HEK293T (cell line): ENCODE measurements around the gene MATN3.

Experiments used
- BHLHE40 ChIP-seq: fragments of 450-650 bp; IDR thresholded peaks from 2 replicates; pipeline ENCODE4 v1.6.1; 2016; ENCODE audit warnings: mild to moderate bottlenecking, moderate library complexity, borderline replicate concordance
- ELF4 ChIP-seq: fragments of 450-650 bp; IDR thresholded peaks from 2 replicates; pipeline ENCODE4 v1.6.1; 2017; ENCODE audit warnings: antibody characterized with exemption
- FOXM1 ChIP-seq: fragments of 450-650 bp; IDR thresholded peaks from 2 replicates; pipeline ENCODE4 v1.6.1; 2017; ENCODE audit warnings: mild to moderate bottlenecking, borderline replicate concordance
- HDGF ChIP-seq: fragments of 450-650 bp; IDR thresholded peaks from 2 replicates; pipeline ENCODE4 v1.6.1; 2017; ENCODE audit warnings: antibody characterized with exemption, borderline replicate concordance
- NFRKB ChIP-seq: fragments of 450-650 bp; IDR thresholded peaks from 2 replicates; pipeline ENCODE4 v1.6.1; 2016; ENCODE audit warnings: mild to moderate bottlenecking, moderate library complexity
- PKNOX1 ChIP-seq: fragments of 450-650 bp; IDR thresholded peaks from 2 replicates; pipeline ENCODE4 v1.6.1; 2016
- SP1 ChIP-seq: fragments of 450-650 bp; IDR thresholded peaks from 2 replicates; pipeline ENCODE4 v1.6.1; 2017
- SUZ12 ChIP-seq: fragments of 450-650 bp; IDR thresholded peaks from 2 replicates; pipeline ENCODE4 v1.6.1; 2016; ENCODE audit warnings: mild to moderate bottlenecking
- TARDBP ChIP-seq: fragments of 450-650 bp; IDR thresholded peaks from 2 replicates; pipeline ENCODE4 v1.6.1; 2016

DNA sequence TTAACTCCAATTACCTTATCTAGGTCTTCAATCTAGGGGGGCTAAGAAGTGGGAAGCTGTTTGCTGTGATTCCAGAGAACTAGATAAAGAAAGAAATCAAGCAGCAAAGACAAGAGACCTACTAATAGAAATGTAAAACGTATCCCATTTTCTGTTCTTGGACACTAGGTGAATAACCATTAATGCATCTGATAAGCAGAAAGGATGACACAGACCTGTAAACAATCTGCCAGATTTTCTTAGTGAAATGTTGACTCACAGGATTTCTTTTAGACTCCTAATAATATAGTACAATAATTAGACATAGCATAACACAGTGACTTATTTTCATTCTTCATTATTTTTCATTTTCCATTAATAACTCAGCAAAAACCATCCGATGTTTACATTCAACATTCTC is 23.9 kb downstream of the MATN3 start:
- TF ChIP-seq BHLHE40 (no peak), NFRKB (no peak), SP1 (no peak), FOXM1 (no peak), HDGF (no peak), ELF4 (no peak), PKNOX1 (no peak), TARDBP (no peak), SUZ12 (no peak)
